GM18505 (cell line): ENCODE measurements around the gene TMOD3.

Experiments used
- ATAC-seq: cut with Tn5 transposase; IDR thresholded peaks from one replicate; pipeline ENCODE4 v1.9.1; 2021; ENCODE audit not compliant: unreplicated experiment
- POLR2A ChIP-seq: IDR thresholded peaks from 4 replicates; pipeline ENCODE4 v1.6.1; 2011; ENCODE audit warnings: borderline replicate concordance; ENCODE audit not compliant: insufficient read depth, insufficient read length; ENCODE audit errors: extremely low read depth

The TMOD3 gene

DNA sequence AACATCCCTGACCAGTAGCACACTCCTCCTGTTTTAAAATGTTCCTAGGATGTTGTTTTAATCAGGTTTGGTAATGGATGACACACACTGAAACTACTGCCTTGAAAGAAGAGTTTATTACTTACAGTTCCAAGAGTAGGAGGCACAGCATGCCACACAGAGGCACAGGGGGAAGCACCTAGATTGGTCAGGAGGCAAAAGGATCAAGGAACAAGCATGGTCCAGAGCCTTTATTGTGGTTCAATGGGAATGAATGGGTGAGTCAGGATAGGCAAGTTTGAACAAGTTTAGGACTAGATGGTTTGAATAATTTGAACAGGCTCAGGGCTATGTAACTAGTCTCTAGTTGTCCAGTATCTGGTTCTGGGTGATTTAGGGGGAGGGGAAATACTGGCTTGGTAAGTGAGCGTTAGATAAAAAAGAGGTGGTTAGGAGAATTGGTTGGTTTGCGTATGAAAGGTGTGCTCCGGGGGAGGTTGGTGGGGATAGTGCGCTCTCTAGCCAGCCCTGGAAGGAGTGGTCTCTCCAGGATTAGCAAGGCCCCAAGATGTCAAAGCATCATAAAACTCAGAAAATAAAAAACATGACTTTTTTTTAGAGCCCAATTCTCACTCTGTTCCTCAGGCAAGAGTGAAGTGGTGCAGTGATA, 35.1 kb downstream of the TMOD3 start:
- ATAC-seq, result no peak
- TF ChIP-seq POLR2A, result no peak

DNA sequence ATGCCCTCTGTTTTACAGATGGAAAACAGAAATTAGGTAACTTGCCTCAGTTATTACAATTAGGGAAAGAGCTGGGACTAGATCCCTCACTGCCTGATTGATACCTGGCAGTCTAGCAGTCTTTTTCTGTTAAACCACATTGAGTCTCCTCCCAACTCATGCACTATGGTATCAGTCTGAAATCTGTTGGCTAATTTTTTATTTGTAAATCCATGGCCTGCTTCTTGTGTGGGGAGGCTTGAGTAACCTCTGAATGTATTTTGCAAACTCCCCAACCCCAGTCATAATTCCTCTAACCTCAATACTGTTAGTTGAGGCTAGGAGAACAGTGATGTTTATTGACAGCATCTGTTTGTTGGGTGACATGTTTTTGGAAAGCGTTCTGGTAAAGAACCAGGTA, 35.9 kb downstream of the TMOD3 start:
- no peak for ATAC-seq
- no peak for TF ChIP-seq POLR2A

DNA sequence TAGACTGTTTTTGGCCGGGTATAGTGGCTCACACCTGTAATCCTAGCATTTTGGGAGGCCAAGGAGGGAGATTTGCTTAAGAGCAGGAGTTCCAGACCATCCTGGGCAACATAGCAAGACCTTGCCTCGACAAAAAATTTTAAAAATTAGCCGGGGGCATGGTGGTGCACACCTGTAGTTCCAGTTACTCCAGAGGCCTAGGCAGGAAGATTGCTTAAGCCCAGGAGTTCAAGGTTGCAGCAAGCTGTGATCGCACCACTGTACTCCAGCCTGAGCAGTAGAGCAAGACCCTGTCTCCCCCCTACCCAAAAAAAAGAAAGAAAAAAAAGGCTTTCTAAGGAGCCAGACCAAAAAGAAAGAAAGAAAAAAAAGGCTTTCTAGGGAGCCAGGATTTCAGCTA, 36.7 kb downstream of the TMOD3 start:
- no peak for TF ChIP-seq POLR2A
- ATAC-seq, result no peak

DNA sequence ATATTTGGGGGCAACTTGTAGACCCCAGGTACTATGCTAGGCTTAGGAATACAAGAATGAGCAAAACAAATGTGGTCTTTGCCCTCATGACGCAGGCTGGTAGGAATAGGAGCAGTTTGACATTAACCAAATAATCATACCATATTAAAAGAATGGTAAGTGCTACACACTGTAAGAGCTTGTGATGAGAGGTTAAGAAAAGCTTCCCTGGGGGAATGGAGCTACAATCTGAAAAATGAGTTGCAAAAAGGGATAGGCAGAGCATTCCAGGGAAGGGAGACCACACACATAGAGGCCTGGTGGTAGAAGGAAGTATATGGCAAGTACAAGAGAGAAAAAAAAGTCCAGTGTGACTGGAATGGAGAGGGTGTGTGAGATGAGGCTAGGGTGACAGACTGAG, 37.3 kb downstream of the TMOD3 start:
- ATAC-seq, result no peak

DNA sequence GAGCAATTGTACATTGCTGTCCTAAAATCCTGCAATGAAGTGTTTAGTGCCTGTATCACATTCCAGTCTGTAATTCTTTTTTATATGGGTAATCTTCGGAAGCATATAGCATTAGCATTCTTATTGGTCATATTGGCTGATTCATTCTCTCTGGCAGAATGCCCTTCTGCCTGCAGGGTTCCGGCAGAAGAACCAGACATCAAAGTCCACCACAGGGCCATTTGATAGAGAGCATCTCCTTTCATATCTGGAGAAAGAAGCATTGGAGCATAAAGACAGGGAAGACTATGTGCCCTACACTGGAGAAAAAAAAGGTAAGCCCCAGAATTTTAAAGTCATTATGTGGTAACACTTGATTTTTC, 39.6 kb downstream of the TMOD3 start:
- ATAC-seq, result no peak
- no peak for TF ChIP-seq POLR2A

More for the DNA sequence above, 37.3 kb downstream of the TMOD3 start:
- no peak for TF ChIP-seq POLR2A

DNA sequence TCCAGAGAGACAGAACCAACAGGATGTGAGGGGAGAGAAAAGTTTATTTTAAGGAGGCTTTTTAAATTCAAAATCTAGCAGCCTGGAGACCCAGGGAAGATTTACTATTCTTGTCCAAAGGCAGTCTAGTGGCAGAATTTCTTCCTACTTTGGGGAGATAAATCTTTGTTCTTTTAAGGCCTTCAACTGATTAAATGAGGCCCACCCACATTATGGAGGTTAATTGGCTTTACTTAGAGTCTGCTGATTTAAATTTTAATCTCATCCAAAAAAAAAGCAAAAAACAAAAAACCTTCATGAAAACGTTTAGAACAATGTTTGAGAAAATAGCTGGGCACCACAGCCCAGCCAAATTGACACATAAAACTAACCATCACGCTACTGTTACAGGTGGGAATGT, 41.3 kb downstream of the TMOD3 start:
- ATAC-seq, result no peak
- no peak for TF ChIP-seq POLR2A

DNA sequence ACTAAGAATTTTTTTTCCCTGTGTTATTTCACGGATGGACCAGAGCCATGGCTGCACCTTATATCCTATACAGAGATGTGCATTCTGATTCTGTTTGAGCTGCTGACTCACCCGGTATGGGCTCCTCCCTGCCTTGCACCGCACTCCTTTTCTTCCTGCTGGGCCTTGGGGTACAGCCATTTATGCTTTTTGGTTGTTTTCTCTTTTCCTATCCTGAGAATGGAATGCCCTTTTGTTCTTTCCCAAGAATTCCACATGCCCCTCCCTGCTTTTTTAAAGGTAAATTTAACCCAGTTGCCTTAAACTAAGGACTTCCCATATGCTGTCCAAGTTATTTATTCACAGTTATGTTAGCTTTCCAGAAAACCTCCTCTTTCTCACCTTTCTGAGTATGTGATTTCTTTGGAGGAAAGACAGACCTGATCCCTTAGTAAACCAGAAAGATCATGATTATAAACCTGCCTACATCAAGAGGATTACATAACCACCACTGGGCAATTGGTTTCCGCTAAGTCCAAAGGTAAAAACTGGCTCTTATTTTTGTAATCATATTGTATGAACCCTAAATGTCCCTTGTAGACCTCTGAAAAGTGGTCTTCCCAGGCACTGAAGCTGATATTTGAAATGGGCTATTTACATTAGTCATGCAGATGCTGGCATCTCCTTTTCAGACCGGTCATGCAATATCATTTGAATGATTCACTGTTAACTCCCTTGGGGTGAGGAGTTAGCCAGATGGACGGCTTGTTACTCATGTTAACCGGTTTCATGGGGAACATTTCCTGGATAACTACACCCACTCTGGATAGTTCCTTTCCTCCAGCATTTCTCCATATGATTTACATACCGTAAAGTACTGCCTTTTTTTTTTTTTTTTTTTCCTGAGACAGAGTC, 45.5 kb downstream of the TMOD3 start:
- ATAC-seq, result no peak
- no peak for TF ChIP-seq POLR2A

DNA sequence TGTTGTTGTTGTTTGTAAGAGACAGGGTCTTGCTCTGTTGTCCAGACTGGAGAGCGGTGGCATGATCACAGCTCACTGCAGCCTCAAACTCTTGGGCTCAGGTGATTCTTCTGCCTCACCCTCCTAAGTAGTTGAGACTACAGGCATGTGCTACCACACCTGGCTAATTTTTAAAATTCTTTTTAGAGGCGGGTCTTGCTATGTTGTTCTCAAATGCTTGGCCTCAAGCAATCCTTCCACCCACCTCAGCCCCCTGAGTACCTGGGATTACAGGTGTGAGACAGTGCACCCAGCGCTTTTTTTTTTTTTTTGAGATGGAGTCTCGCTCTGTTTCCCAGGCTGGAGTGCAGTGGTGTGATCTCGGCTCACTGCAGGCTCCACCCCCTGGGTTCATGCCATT, 46.7 kb downstream of the TMOD3 start:
- no peak for ATAC-seq
- TF ChIP-seq POLR2A, result no peak

DNA sequence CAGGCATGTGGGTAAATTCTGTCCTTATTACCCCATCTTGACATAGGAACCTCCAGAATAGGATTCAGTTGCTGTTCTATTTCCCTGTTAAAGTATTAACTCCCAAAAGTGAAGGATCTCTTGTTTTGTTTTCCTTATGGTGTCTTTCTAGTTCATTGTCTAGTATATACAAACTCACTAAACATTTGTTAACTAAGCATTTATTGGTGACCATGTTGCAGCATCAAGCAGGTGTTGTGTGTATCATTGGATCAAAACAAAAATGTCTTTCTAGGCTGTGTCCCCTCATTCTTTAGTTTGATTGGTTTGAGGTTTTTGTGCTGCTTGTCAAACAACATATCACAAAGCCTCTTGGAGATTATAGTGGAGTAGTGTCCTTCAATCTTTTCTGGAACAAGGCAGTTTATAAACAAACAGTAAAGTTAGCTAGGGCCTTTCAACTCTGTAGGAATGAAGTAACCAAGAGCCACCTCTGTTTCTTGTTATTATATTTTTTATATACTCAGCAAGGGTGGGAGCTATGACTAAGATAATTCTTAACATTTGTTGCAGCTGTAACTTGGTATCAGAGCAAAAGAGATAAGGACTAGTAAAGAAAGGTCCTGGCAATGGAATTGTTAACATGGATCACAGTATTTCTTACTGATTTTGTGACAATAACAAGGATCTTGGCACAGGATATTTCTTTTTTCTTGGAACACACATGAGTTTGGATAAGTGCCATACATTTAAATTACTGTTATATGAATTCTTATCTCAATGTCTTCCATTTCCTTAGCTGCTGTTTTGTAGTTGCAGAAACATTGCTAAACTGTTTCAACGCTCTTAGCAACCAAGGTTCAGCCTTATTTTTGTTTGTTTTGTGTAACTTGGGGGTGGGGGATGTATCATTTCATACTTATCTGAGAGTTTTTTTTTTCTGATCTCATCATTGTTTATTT, 49.3 kb downstream of the TMOD3 start:
- TF ChIP-seq POLR2A, result no peak
- ATAC-seq, result no peak

DNA sequence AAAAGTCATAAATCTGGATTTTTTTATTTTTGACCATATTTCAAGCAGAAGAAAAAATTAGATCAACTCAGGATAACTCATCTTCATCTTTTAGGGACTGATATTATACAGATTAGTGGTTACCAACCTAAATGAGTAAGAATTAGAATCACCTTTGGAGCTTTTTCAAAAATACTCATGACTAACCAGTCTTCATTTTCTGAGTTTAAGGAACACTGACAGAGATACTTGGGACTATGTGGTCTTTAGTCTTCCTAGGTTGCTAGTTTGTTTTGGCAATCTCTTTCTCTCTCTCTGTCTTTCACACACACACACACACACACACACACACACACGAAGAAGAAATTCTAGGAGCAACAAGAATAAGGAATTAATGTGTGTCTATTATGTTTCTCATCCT, 50.1 kb downstream of the TMOD3 start:
- no peak for ATAC-seq
- no peak for TF ChIP-seq POLR2A

DNA sequence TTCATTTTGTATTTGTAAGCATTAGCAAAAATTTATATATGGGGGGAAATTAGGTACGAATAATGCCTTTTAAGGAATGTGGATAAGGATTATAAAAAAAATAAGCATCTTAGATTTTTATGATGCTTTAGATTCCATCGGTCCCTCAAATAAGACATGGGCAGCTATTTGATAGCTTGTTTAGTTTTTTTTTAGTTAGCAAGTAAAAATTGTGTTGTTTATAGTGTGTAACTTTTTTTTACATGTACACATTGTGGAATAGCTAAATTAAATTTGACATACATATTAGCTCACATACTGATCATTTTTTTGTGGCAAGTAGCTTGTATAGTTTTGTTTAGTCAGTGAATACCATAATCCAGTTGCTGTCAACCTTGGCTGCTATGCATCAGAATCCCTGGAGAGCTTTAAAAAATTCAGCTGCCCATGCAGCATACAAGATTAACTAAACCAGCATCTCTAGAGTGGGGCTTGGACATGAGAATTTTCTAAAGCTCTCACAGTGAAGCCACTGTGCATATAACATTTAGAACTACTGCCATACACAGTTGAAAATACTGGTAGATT, 53.9 kb downstream of the TMOD3 start:
- no peak for TF ChIP-seq POLR2A
- no peak for ATAC-seq

DNA sequence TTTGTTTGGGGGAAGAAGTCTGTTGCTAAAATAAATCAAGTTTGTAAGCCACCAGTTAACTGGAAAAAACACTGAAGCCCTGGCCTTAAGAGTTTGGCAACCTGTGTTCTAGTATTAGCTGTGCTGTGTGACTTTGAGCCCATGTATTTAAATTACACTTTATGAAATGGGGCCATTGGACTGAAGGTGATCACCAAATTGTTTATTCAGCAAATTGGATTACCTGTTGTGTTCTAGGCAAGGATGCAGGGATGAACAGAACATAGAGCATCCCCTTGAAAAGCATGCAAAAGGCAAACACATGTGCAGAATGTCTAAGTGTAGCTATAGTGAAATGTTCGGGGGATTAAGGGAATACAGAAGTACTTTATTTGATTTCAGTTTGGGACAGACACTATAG, 54.6 kb downstream of the TMOD3 start:
- TF ChIP-seq POLR2A, result no peak

More for the DNA sequence above, 54.6 kb downstream of the TMOD3 start:
- ATAC-seq, result no peak
